HG03565 (cell line): ENCODE measurements around the gene FILIP1L.

ENCODE experiments used
- ATAC-seq: cut with Tn5 transposase; IDR thresholded peaks from one replicate; pipeline ENCODE4 v1.9.1; 2021; ENCODE audit warnings: mild to moderate bottlenecking, moderate library complexity; ENCODE audit not compliant: unreplicated experiment

Gene FILIP1L

DNA sequence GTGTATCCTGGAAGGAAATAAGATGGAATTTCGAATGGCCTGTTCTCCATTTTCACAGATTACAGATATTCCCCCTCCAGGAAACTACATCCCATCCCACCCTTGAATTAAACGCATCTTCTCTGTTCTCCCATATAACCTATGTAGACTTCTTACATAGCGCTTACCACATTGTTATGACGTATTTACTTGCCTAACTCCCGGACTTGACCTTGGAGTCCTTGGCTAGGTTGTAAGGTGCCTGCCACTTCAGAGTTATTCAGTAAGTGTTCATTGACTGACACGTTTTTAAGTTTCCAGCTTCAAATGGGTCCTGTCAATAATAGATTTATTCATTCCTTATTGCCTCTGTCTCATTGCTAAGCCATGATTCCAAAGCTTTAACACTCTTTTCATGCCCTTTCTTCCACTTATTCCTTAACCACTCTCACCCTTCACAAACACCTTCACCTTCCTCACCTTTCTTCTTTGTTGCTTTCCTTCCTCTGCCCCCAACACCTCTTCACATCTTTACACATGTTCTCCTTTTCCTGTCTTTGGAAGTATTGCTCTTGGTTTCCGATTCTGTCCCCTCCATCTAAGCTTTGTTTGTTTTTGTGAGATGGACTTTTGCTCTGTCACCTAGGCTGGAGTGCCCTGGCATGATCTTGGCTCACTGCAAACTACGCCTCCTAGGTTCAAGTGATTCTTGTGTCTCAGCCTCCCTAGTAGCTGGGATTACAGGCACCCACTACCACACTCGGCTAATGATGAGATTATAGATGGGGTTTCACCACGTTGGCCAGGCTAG lies 158.3 kb downstream of the FILIP1L start:
- no peak for ATAC-seq

- ATAC-seq = no peak
These were observed 159.2 kb downstream of the FILIP1L start for GRCh38 chr3:99954914-99955644.

DNA sequence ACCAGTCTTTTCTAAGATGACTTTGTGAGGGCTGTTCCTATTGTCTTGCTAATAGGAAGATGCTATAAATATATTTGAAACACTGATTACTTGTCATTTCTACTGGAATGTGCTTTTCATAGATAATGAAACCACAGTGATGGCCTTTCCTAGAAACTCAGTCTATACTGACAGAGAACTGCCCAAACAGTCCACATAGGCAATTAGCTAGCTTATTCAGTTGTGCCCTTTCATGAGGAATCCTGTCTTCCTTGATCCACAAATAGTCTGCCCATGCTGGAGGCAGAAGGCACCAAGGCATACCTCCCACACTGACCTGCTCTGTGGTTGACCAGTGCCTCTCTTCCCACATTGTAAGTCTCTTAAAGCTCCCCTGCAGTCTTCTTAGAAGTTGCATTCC lies 160.7 kb downstream of the FILIP1L start:
- ATAC-seq = no peak

GRCh38 chr3:99952306-99952705 lies 162.0 kb downstream of the FILIP1L start:
- ATAC-seq = no peak

GRCh38 chr3:99951701-99952100 lies 162.6 kb downstream of the FILIP1L start:
- ATAC-seq = no peak

DNA sequence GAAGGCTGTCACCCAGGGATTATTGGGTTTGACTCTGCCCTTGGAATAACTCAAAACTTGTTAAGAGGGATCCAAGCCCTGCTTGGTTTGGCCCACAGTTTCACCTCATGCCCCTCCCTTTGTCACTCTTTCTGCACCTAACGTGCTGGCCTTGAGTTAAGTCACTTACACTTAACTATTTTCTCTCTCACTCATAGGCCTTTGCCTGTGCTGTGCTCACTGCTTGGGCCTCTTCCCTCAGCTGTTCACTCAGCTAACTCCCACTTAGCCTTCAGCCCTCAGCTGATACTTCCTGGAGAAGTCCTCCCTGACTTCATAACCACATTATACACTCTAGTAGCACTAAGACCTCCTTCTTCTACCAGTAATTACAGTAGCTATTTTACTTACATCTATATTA lies 163.4 kb downstream of the FILIP1L start:
- no peak for ATAC-seq

DNA sequence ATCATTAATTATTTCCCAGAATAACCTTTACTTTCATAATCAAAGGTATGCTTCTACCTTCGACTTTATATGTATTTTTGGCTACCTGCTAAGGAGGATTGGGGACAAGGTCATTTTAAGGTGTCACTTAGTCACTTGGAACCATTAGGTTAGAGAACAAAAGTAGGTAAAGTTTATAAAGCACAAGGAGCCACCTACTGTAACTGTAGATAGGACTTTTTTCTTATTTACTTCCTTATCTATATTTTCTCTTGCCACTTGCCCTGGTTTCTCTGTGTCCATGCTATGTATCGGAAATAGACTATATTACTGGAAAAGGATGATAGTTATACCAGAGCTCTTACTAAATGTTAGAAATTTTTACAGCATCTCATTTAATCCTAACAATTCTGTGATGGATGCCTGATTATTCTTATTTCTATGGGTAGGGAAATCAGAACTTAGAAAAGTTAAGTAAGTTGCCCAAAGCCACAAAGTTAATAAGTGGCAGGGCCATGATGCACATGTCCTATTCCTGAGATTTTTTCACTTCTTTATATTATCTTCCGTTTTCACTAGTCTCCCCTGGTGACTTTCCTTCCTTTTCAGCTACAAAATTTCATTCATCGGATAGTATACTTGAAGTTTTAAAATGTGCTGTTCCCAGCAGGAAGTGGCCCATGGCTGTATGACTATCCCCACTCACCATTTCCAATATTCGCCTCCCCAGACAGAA lies 164.2 kb downstream of the FILIP1L start:
- ATAC-seq = no peak

DNA sequence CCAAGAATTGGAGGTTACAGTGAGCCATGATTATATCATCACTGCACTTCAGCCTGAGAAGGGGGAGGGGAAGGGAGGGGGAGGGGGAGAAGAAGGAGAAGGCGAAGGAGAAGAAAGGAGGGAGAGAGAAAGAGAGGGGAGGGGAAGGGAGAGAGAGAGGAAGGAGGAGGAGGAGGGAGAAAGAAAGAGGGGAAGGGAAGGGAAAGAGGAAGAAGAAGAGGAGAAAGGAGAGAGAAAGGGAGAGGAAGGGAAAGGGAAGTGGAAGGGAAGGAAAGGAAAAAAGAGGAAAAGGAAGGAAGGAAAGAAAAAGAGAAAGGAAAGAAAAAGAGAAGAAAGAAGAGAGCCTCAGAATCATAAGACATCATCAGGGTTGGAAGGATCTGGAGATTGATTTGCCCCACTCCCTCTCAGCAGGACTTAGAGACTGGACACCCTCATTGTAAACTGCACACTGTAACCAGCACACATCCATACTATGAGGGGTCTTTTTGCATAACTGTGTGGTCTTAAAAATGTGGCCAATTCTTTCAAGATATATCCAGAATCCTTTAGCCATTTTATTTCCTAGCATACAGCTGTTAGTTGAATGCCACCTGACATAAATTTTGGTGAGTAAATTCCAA lies 165.7 kb downstream of the FILIP1L start:
- no peak for ATAC-seq

DNA sequence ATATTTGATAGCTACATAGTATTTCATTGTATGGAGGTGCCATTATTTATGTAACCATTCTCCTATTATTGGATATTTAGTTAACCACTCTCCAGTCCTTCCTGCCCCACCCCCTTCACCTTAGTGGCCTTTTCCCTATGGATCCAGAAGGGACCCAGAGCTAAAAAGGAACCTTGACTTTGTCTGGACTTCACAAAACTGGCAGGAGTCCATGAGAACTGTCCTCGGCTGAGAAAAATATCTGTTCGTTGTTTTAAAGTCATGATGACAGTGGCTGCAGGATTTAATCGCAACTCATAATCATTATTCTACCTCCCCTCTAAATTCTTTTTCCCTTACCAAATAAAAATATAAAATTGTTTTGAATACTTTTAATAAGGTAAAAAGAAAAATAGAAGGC lies 166.9 kb downstream of the FILIP1L start:
- ATAC-seq = no peak

DNA sequence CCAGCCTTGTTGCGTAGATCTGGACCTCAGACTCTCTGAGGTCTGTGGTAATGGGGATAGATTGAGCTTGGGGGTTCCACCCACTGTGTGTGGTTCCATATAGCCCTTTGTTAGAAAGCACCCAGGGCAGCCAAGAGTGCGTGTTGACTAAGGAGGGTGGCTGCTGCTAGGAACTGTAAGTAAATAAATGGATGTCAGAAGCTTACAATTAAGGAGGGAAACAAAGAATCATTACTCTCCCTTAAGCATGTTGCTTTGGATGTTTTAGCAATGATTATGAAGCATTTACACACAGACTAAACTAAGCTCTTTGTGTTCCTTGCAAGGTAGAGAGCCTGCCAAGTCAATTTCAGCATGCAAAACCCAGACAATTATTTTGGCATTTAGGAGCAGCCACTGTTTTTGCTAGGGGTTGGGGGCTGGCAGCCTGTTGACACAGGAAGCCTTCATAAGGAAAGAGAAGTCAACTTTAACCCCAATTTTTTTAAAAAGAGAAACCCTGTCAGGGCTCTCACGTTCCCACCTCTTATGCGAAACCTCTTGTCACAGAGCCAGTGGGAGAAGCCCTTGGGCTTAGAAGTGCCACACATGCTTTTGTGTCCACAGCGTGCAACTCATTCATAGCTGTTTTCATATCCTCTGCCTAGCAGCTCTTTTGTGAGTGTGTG lies 168.8 kb downstream of the FILIP1L start:
- no peak for ATAC-seq

- ATAC-seq = no peak
These were observed 170.2 kb downstream of the FILIP1L start for GRCh38 chr3:99943931-99944761.

DNA sequence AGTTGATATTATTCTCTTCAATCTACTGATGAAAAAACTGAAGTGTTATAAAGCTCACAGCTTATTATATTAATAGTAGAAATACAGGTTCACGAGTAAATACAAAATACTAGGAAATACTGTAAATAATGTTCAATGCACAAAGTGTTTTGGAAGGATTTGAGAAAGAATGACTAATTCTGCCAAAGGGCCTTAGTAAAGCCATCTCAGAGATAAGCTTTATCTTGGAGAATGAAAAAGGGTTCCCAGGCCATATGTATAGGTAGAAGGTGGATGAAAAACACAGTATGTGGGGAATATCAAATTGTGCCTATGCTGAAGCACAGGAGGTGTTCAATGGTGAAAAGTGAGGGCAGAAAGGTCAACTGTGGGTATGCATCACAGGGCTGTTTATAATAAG lies 173.1 kb downstream of the FILIP1L start:
- ATAC-seq = no peak

- ATAC-seq = no peak
These were observed 174.0 kb downstream of the FILIP1L start for GRCh38 chr3:99940350-99940749.

DNA sequence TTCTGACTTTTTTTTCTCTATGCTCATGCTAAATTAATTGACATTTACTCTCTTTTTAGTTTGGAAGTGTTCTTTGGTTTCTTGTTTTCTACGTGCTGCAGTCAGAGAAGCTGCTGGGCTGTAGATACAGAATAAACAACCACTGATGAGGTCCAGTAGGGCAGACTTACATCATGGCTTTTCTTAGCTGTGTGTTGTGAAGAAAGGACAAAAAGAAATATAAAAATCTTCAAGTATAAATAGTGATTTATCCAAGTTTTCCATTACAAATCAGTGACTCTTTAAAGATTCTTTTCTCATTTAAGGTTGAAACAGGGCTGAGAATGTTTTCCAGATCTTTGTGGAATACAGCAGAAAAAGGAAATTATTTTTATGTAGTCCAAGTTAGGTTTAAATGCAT lies 174.4 kb downstream of the FILIP1L start:
- ATAC-seq = no peak

DNA sequence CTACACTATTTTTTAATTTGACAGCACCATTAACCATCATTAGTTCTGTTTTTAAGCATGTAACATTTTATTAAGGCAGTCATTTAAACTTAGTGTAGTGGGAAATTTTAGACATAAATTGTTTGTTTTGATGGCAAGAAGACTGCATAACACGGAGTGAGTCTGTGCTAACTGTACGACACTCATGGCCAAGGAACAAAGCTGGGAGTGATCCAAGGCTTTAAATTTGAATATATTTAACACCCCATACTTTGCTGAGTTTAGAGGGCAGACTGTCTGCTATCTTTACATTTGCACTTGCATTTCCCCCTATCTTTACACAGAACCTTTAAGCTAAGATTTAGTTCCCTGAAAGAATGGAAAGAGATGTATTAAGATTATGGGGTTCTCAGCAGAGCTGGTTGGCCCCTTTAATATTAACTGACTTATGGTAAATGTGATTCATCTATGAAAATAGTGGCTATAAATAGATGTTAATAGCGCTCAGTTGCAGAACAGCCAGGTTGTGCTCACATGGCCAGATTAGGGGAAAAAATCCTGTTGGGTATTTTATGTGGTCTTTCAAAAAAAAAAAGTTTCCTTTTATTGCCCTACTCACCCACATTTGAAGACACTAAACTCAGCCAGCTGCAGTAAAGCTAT lies 175.9 kb downstream of the FILIP1L start:
- no peak for ATAC-seq

DNA sequence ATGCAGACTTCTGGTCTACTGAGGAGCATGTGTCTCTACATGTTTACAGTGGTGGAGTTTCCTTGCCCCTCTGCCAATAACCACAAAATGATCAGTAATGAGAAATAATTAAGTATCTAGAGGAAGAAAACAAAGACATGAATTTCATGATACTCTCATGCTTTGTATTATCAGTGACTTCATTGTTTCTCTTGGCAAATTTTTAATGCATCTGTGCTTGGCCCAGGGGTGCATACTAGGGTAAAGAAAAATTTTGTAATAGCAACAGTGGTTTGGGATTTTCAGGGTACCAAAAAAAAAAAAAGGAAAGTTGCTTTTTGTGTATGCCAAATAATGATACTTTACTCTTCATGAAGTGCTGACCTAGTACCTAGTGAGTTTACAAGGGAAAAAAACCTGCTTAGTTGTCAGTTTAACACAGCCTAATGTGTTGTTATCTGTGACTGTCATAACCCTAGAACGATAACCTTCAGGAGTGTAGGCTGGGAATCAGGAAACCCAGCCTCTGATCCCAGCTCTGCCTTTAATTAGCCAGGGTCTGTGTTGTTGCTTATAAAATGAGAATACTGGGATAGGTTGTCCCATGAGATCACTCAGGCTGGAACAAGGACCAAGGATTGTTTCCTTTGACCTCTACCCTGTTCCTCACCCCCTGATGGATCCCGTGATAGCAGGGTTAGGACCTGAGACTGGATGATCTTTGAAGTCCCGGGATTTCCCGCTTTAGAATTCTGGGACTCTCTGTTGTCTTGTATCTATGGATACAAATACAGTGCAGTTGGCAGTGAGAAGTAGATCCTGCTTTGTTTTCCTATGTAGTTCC lies 179.1 kb downstream of the FILIP1L start:
- ATAC-seq = no peak

- ATAC-seq = no peak
These were observed 180.1 kb downstream of the FILIP1L start for GRCh38 chr3:99933971-99934750.

DNA sequence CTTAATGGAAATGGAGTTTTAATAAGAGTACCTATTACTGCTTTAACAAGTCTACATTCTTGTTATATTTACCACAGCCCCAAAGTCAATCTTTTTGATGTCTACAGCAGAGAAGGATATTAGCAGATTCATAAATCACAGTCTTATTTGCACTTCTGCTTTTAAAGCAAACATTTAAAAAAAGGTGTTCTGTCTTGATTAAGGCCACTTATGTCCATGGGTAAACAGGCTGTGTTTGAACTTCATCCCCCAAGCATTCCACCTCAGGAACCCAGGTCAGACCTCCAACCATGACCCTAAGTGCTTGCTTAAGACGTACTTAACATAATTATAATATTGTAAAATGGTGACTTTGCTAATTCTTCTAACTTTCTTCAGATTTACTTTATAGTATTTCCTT lies 183.2 kb downstream of the FILIP1L start:
- no peak for ATAC-seq
